CD4-positive, alpha-beta T cell treated with Interleukin-17A for 1 hour (primary cell): ENCODE data around the gene ABCD2.
A peak's percentile ranks its signal among the peaks of the same experiment; 100 is the strongest.
"Not testable (repeated sequence)": the region's sequence is repeated elsewhere in the genome, so short reads cannot be mapped to it uniquely, and the experiment has no call there.

Source experiments
- DNase-seq: peaks from one replicate; pipeline ENCODE4 v3.0.0-alpha.2; 2020

The ABCD2 gene

GRCh38 chr12:39619660-39620433, at the start of gene ABCD2:
TSS of gene ABCD2 (minus strand) at chr12:39619803. CDS start at chr12:39619615, 188 bp downstream.
- DNase-seq = peak; percentile 91

- DNase-seq = no peak
These were observed 40.5 kb upstream of the ABCD2 start for GRCh38 chr12:39660101-39660500.

GRCh38 chr12:39647383-39647782, 27.8 kb upstream of the ABCD2 start:
- DNase-seq = no peak

GRCh38 chr12:39646963-39647362, 27.4 kb upstream of the ABCD2 start:
- no peak for DNase-seq

- no peak for DNase-seq
These were observed 23.4 kb upstream of the ABCD2 start for GRCh38 chr12:39643052-39643451.

GRCh38 chr12:39638840-39639239, 19.2 kb upstream of the ABCD2 start:
- DNase-seq = no peak

- DNase-seq = no peak
These were observed 18.6 kb upstream of the ABCD2 start for GRCh38 chr12:39638178-39638577.

GRCh38 chr12:39632670-39633069, 13.1 kb upstream of the ABCD2 start:
- DNase-seq = no peak

- peak; percentile 67 for DNase-seq
These were observed 9.2 kb upstream of the ABCD2 start for GRCh38 chr12:39628836-39629235.

GRCh38 chr12:39627914-39628313, 8.3 kb upstream of the ABCD2 start:
- DNase-seq = no peak

GRCh38 chr12:39626033-39626814, 6.6 kb upstream of the ABCD2 start:
- no peak for DNase-seq

GRCh38 chr12:39623919-39624318, 4.3 kb upstream of the ABCD2 start:
- no peak for DNase-seq

- not testable (repeated sequence) for DNase-seq
These were observed 3.6 kb upstream of the ABCD2 start for GRCh38 chr12:39623160-39623559.

- DNase-seq = peak; percentile 43
These were observed 2.7 kb upstream of the ABCD2 start for GRCh38 chr12:39622306-39622705.

GRCh38 chr12:39621670-39622069, 2.1 kb upstream of the ABCD2 start:
- no peak for DNase-seq

- peak; percentile 65 for DNase-seq
These were observed 1.4 kb upstream of the ABCD2 start for GRCh38 chr12:39620659-39621658.

GRCh38 chr12:39619316-39619659, 315 bp downstream of the ABCD2 start:
- no peak for DNase-seq

- DNase-seq = peak; percentile 26
These were observed 902 bp downstream of the ABCD2 start for GRCh38 chr12:39618701-39619100.

- peak; percentile 29 for DNase-seq
These were observed 1.7 kb downstream of the ABCD2 start for GRCh38 chr12:39617887-39618286.

- DNase-seq = no peak
These were observed 2.9 kb downstream of the ABCD2 start for GRCh38 chr12:39616666-39617065.

GRCh38 chr12:39616251-39616650, 3.4 kb downstream of the ABCD2 start:
- DNase-seq = no peak

GRCh38 chr12:39613525-39613924, 6.1 kb downstream of the ABCD2 start:
- DNase-seq = no peak

GRCh38 chr12:39612250-39612649, 7.4 kb downstream of the ABCD2 start:
- no peak for DNase-seq
